Stimulated activated CD4-positive, alpha-beta T cell treated with anti-CD3 and anti-CD28 coated beads, Interleukin-2, amount 100 ng/mL, for 48 hours (primary cell): ENCODE data around the gene CREM.
"Not testable (repeated sequence)": the region's sequence is repeated elsewhere in the genome, so short reads cannot be mapped to it uniquely, and the experiment has no call there.

Experiments
- DNase-seq, 2 donors: peaks; one replicate each; pipeline ENCODE4 v3.0.0-alpha.2; 2020

The CREM gene

GRCh38 chr10:35126530-35127288, at the start of gene CREM:
CREM (plus strand) TSS chr10:35126846; CDS start chr10:35137836, 10,990 bp downstream.
- DNase-seq, result peak; percentile 100

- DNase-seq, result no peak
Measured at GRCh38 chr10:35079265-35079664, 47.4 kb upstream of the CREM start.

GRCh38 chr10:35079763-35080162, 46.9 kb upstream of the CREM start:
- DNase-seq, result no peak

- not testable (repeated sequence) for DNase-seq
Measured at GRCh38 chr10:35080261-35080660, 46.4 kb upstream of the CREM start.

GRCh38 chr10:35083242-35083641, 43.4 kb upstream of the CREM start:
- no peak for DNase-seq

GRCh38 chr10:35089611-35090161, 37.0 kb upstream of the CREM start:
- DNase-seq, result no peak

GRCh38 chr10:35090162-35090954, 36.3 kb upstream of the CREM start, which contains the start of gene CUL2:
CUL2 (minus strand) TSS chr10:35090341; CDS start chr10:35071317, 19,024 bp downstream.
- DNase-seq, result peak; percentile 83 to 90

- DNase-seq, result no peak
Measured at GRCh38 chr10:35091994-35092790, 34.5 kb upstream of the CREM start.

GRCh38 chr10:35092851-35093250, 33.8 kb upstream of the CREM start:
- DNase-seq, result no peak

- DNase-seq, result no peak
Measured at GRCh38 chr10:35096312-35096711, 30.3 kb upstream of the CREM start.

- no peak for DNase-seq
Measured at GRCh38 chr10:35097510-35097909, 29.1 kb upstream of the CREM start.

GRCh38 chr10:35103882-35104281, 22.8 kb upstream of the CREM start:
- DNase-seq, result no peak

GRCh38 chr10:35112571-35112970, 14.1 kb upstream of the CREM start:
- DNase-seq, result no peak

GRCh38 chr10:35119378-35119777, 7.3 kb upstream of the CREM start:
- no peak for DNase-seq

GRCh38 chr10:35124540-35124939, 2.1 kb upstream of the CREM start:
- DNase-seq, result no peak

GRCh38 chr10:35126062-35126529, 550 bp upstream of the CREM start:
- DNase-seq, result no peak

GRCh38 chr10:35127289-35127891, 744 bp downstream of the CREM start:
- DNase-seq, result peak; percentile 51 to 58

GRCh38 chr10:35129185-35129674, 2.6 kb downstream of the CREM start:
- DNase-seq, result no peak

- DNase-seq, result no peak
Measured at GRCh38 chr10:35130663-35131062, 4.0 kb downstream of the CREM start.

- DNase-seq, result no peak
Measured at GRCh38 chr10:35132727-35133126, 6.1 kb downstream of the CREM start.

- no peak for DNase-seq
Measured at GRCh38 chr10:35133586-35133985, 6.9 kb downstream of the CREM start.

- no peak for DNase-seq
Measured at GRCh38 chr10:35135861-35136260, 9.2 kb downstream of the CREM start.
